Endothelial cell of umbilical vein (primary cell): ENCODE results near the gene SOX10.

ENCODE experiments used
- CTCF ChIP-seq, 2 donors: IDR thresholded peaks; 1 replicate in 1 of 2; 2 replicates in 1 of 2; pipeline ENCODE4 v1.5.1; 2011; ENCODE audit warnings: low read length in 2 of 2, mild to moderate bottlenecking in 2 of 2, moderate library complexity in 2 of 2, control low read depth in 1 of 2, inconsistent platforms in 1 of 2, low read depth in 1 of 2; ENCODE audit not compliant: insufficient read depth in 1 of 2; ENCODE audit errors: extremely low read depth in 1 of 2
- EZH2 ChIP-seq: IDR thresholded peaks from 2 replicates; pipeline ENCODE4 v1.6.1; 2012; ENCODE audit warnings: borderline replicate concordance, low read depth, mild to moderate bottlenecking, moderate library complexity, low read length, inconsistent platforms; ENCODE audit not compliant: severe bottlenecking
- JUN ChIP-seq: IDR thresholded peaks from 2 replicates; pipeline ENCODE4 v1.6.1; 2011; ENCODE audit warnings: borderline replicate concordance, low read depth; ENCODE audit not compliant: insufficient read length, insufficient read depth
- MYC ChIP-seq: IDR thresholded peaks from one replicate; pipeline ENCODE4 v1.6.1; 2011; ENCODE audit warnings: mild to moderate bottlenecking, low read depth, low read length
- POLR2A ChIP-seq: IDR thresholded peaks from 2 replicates; pipeline ENCODE4 v1.6.1; 2012; ENCODE audit warnings: low read depth, mild to moderate bottlenecking, control low read depth, low read length
- POLR2AphosphoS5 ChIP-seq: IDR thresholded peaks from 2 replicates; pipeline ENCODE4 v1.6.1; 2012; ENCODE audit warnings: low read depth, mild to moderate bottlenecking, control low read depth, low read length, moderate library complexity; ENCODE audit not compliant: insufficient read depth

- TF ChIP-seq CTCF (IDR thresholded peaks at IDR 0.05; ENCODE audit: extremely low read depth in 1 of 2, insufficient read depth in 1 of 2, low read depth in 1 of 2, low read length in 2 of 2) (no peak), POLR2A (no peak), EZH2 (no peak), POLR2AphosphoS5 (no peak), JUN (no peak), MYC (no peak)
These were observed 28.3 kb upstream of the SOX10 start for GRCh38 chr22:38012604-38013072.
